Measurements from ENCODE around the gene MBIP.

- TF ChIP-seq YY1 (IDR thresholded peaks at IDR 0.05; ENCODE audit: insufficient read depth, insufficient read length) (no peak), SUZ12 (IDR thresholded peaks at IDR 0.05; ENCODE audit: extremely low read depth, insufficient read depth, insufficient read length) (no peak), ZNF274 (IDR thresholded peaks at IDR 0.05; ENCODE audit: low read depth, low read length) (no peak)
Observed at GRCh38 chr14:36264595-36264994, 55.8 kb downstream of the MBIP start.

All from NT2/D1 (cell line).